Measurements from ENCODE around the gene ATP2A1.

ATP2A1 gene

GRCh38 chr16:28878083-28878926 lies at the start of gene ATP2A1:
Gene ATP2A1, plus strand, starts transcription at chr16:28878488. Its CDS starts 184 bp downstream, at chr16:28878672.
- DNase-seq (ENCODE audit: low read depth in 2 of 2), result no peak

GRCh38 chr16:28829747-28830146 lies 48.5 kb upstream of the ATP2A1 start:
- DNase-seq (ENCODE audit: low read depth in 2 of 2), result no peak

GRCh38 chr16:28830531-28830930 lies 47.8 kb upstream of the ATP2A1 start:
- no peak for DNase-seq (ENCODE audit: low read depth in 2 of 2)

- DNase-seq (ENCODE audit: low read depth in 2 of 2), result no peak
These were observed 43.9 kb upstream of the ATP2A1 start for GRCh38 chr16:28834349-28834748.

- no peak for DNase-seq (ENCODE audit: low read depth in 2 of 2)
These were observed 43.1 kb upstream of the ATP2A1 start for GRCh38 chr16:28834873-28835863.

DNA sequence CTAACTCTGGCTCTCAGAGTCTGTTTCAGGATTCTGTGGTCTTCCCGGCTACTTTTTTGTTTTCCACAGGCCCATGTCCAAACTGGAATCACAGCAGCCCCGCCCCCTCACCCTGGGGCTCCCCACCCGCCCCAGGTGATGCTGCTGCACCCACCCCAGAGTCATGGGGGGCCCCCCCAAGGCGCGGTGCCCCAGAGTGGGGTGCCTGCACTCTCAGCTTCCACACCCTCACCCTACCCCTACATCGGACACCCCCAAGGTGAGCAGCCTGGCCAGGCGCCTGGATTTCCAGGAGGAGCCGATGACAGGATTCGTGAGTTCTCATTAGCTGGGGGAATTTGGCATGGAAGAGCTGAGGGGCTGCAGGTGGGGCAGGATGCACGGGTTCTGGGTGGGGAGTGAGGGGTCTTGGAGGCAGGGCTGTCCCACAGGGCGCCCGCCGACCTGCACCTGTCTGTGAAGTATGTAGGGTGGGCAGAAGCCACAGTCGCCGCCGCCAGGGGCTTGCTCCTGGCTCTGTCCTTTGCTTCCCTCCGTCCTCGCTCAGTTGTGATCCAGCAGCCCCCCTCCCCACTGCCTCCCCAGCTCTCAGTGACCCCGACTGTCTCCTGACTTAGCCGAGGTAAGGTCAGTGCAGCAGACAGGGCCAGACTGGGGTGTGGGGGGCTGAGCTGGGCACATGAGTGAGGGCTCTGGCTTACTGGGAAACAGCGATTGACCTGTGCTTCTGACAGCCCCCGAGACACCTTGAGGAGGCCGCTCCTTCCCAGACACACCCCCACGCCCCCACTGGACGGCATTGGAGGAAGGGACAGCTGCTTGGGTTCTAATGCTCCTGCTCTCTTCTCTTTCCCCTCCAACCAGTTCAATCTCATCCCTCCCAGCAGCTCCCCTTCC lies 42.2 kb upstream of the ATP2A1 start:
- DNase-seq (ENCODE audit: low read depth in 2 of 2), result no peak

GRCh38 chr16:28836761-28837064 lies 41.6 kb upstream of the ATP2A1 start:
- no peak for DNase-seq (ENCODE audit: low read depth in 2 of 2)

DNA sequence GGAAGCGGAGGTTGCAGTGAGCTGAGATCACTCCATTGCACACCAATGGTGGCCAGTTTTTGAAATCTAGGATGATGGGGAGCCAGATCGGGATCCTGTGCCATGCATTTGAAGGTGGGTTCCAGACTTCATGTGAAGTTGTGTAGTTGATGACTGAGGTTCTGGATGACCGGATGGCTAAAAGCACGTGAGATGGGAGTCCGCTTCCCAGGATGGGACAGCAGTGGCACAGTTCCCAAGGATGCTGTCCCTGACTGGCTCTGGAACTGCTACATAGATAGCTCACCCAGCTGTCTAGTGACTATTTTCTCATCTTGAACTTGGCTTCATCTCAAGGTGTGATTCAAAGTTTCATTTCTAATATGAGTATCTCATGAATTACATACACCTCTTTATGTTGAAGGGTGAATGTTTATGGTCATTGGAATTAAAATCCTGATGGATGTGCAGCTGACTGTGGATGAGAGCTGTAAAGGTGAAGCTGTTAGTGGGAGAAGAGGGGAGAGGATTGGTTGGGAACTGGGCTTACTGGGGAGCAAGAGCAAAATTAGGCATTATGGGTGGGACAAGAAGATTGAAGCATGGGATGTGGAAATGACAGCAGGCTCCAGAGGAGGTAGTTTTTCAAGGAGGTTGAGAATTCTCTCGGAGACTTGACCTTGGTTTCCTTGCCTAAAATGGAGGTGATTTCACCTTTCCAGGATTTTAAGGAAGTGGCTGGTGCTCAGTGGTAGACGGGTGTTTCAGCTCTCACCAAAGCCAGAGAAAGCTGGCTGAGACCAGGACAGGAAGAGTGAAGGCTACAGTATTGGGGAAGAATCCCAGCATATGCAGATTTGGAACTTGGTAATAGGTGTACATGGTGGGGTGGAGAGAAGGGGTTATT lies 40.4 kb upstream of the ATP2A1 start:
- DNase-seq (ENCODE audit: low read depth in 2 of 2), result no peak

DNA sequence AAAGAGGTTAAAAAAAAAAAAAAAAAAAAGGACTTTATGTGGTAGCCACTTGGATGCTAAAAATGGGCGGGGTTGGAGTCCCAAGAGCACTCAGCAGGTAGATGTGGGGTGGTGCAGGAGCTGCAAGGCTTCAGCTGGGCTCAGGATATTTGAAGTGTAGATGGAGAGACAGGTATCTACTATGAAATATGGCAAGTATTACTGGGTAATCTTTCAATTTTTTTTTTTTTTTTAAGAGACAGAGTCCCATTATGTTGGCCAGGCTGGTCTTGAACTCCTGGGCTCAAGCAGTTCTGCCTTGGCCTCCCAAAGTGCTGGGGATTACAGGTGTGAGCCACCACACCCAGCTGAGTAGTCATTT lies 39.8 kb upstream of the ATP2A1 start:
- DNase-seq (ENCODE audit: low read depth in 2 of 2), result no peak

DNA sequence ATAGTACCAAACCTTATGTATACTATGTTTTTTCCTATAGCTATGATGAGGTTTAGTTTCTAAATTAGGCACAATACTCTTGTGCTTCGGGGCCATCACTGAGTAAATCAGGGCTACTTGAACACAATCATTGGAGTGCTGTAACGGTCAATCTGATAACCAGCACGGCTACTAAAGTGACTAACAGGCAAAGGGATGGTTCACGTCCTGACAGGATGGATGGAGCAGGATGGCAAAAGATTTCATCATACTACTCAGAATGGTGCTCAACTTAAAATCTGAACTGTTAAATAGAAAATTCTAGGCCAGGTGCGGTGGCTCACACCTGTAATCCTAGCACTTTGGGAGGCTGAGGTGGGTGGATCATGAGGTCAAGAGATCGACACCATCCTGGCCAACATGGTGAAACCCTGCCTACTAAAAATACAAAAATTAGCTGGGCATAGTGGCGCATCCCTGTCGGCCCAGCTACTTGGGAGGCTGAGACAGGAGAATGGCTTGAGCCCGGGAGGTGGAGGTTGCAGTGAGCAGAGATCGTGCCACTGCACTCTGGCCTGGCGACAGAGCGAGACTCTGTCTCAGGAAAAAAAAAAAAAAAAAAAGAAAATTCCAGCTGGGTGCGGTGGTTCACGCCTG lies 39.2 kb upstream of the ATP2A1 start:
- no peak for DNase-seq (ENCODE audit: low read depth in 2 of 2)

GRCh38 chr16:28839899-28840298 lies 38.4 kb upstream of the ATP2A1 start:
- no peak for DNase-seq (ENCODE audit: low read depth in 2 of 2)

GRCh38 chr16:28842696-28843095 lies 35.6 kb upstream of the ATP2A1 start:
- DNase-seq (ENCODE audit: low read depth in 2 of 2), result no peak

GRCh38 chr16:28843766-28844165 lies 34.5 kb upstream of the ATP2A1 start:
- no peak for DNase-seq (ENCODE audit: low read depth in 2 of 2)

DNA sequence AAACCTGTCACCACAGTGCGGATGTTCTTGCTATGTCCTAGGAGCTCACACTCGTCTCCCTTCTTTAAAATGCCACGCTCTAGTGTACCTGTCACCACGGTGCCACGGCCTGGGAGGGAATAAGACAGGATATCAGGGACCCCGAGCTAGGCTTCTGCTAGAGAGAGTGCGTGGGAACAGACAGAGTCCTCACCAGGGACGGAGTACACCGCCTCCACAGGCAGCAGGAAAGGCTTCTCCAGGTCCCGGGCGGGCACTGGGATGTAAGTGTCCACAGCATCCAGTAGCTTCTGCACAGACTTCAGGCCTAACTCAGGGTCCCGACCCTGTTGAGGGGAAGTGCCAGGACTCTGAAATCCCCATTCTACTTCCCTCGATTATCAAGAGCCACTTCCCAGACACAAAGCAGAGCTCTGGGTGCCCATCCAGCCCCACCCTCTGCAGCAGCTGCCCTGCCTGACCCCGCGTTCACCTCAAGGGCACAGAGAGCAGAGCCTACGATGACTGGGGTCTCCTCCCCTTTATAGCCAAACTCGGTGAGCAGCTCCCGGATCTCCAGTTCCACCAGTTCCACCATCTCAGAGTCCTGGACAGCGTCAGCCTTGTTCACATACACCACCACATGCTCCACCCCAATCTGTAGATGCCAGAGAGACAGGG lies 33.9 kb upstream of the ATP2A1 start:
- DNase-seq (ENCODE audit: low read depth in 2 of 2), result no peak

DNA sequence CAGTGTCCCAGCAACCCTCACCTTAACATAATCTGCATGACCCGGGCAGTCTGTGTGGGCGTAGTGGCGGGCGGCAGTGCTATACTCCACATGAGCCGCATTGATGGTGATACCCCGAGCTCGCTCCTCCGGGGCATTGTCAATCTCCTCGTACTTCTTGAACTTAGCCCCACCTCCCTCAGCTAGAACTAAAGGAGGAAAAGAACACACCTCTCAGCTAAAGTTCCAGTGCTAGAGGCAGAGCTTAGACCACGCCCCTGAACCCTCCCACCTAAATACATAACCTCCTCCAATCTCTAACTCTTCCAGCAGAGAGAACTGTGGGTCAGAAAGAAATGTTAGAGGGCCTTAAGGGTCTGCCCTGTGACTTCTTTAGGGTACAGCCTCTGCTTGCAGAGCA lies 33.0 kb upstream of the ATP2A1 start:
- DNase-seq (ENCODE audit: low read depth in 2 of 2), result peak in 1 of 2 donors; percentile 25

DNA sequence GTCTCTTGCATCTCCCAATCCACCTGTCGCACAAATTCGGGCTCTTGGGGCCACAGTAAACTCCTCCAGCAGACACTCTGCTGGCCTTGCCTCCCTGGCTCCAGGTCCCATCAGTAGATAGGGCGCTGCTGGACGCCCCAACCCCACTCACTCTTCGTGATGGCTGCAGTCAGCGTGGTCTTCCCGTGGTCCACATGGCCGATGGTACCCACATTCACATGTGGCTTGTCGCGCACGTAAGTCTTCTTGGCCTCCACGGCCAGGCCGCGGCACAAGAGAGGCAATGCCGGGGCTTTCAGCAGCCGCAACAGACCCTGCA lies 32.6 kb upstream of the ATP2A1 start:
- DNase-seq (ENCODE audit: low read depth in 2 of 2), result no peak

- peak; percentile 96 to 97 for DNase-seq (ENCODE audit: low read depth in 2 of 2)
These were observed 32.0 kb upstream of the ATP2A1 start, which contains the start of gene TUFM for GRCh38 chr16:28846080-28846932. Gene TUFM, minus strand, starts transcription at chr16:28846348. Its CDS starts 79 bp downstream, at chr16:28846269.

GRCh38 chr16:28846933-28847273 lies 31.4 kb upstream of the ATP2A1 start:
- DNase-seq (ENCODE audit: low read depth in 2 of 2), result no peak

GRCh38 chr16:28858421-28858820 lies 19.9 kb upstream of the ATP2A1 start:
- no peak for DNase-seq (ENCODE audit: low read depth in 2 of 2)
